Measurements from ENCODE around the gene SV2C. TPM values are rescaled to one million over a fixed set of nuclear protein-coding genes. Genes with fewer than 3 reads are reported as not detected.

SV2C gene
- total RNA-seq, 4 donors from 2014 or later = 0.05 to 0.11 TPM; not detected in 2

DNA sequence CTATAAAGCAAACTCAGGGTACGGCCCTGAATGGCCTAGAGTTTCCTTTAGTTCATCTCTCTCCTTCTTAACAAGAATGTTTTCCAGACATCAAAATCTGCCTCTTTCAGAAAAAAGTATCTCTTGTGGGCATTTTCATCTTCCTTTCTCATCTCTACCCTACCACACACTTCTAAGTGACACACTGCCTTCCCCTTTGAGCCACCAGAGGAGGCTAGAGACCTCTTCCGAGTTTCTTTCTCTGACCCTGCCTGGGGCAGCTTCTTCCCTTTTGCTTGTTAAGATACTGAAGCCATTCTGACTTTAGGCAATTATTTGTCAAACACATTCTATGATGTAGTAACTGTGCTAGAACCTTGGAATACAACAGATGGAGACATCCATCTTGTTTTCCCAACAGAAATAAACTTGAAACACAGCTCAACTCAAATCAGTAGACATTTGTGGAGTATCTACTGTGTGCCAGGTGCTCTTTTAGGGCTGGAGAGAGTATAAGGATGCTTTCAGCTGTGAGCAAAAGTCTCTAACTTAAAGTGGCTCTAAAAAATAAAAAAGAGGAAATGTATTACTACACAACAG lies 8.6 kb upstream of the SV2C start:
- Histone ChIP-seq H3K9me3 (no peaks in the 10 kb centered on the region), H3K27ac (no peak overlapping the region), H3K4me3 (replicated peaks in 1 of 3) (no peak overlapping the region), H3K27me3 (no peaks in the 10 kb centered on the region), H3K36me3 (no peaks in the 10 kb centered on the region), H3K4me1 (no peaks in the 10 kb centered on the region)
- DNase-seq = no peak
- intact Hi-C loops (cut with DNase I) = no loop called here
- TF ChIP-seq POLR2A (IDR thresholded peaks at IDR 0.05) = no peak
- TF ChIP-seq, protein P1, sequence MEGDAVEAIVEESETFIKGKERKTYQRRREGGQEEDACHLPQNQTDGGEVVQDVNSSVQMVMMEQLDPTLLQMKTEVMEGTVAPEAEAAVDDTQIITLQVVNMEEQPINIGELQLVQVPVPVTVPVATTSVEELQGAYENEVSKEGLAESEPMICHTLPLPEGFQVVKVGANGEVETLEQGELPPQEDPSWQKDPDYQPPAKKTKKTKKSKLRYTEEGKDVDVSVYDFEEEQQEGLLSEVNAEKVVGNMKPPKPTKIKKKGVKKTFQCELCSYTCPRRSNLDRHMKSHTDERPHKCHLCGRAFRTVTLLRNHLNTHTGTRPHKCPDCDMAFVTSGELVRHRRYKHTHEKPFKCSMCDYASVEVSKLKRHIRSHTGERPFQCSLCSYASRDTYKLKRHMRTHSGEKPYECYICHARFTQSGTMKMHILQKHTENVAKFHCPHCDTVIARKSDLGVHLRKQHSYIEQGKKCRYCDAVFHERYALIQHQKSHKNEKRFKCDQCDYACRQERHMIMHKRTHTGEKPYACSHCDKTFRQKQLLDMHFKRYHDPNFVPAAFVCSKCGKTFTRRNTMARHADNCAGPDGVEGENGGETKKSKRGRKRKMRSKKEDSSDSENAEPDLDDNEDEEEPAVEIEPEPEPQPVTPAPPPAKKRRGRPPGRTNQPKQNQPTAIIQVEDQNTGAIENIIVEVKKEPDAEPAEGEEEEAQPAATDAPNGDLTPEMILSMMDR (IDR thresholded peaks at IDR 0.05) = peak in 3 of 6 experiments; percentile 21 to 33 (median 28)
- WGBS, 2 donors = 45 to 59% methylated on average over 2 of the region's 2 CpGs

- TF ChIP-seq POLR2A (IDR thresholded peaks at IDR 0.05) = no peak
- Histone ChIP-seq H3K4me1 (peaks cover 13 to 32% of the 10 kb centered on the region in 2 donors), H3K36me3 (no peaks in the 10 kb centered on the region), H3K27ac (no peak overlapping the region), H3K27me3 (peaks cover 14% of the 10 kb centered on the region), H3K9me3 (no peaks in the 10 kb centered on the region), H3K4me3 (replicated peaks in 1 of 3) (no peak overlapping the region)
- no peak for DNase-seq
- intact Hi-C loops (cut with DNase I) = no loop called here
- WGBS, 2 donors = 2 to 3% methylated on average over 35 to 44 of the region's 45 CpGs
These were observed 1.1 kb upstream of the SV2C start for GRCh38 chr5:76081811-76082771.

DNA sequence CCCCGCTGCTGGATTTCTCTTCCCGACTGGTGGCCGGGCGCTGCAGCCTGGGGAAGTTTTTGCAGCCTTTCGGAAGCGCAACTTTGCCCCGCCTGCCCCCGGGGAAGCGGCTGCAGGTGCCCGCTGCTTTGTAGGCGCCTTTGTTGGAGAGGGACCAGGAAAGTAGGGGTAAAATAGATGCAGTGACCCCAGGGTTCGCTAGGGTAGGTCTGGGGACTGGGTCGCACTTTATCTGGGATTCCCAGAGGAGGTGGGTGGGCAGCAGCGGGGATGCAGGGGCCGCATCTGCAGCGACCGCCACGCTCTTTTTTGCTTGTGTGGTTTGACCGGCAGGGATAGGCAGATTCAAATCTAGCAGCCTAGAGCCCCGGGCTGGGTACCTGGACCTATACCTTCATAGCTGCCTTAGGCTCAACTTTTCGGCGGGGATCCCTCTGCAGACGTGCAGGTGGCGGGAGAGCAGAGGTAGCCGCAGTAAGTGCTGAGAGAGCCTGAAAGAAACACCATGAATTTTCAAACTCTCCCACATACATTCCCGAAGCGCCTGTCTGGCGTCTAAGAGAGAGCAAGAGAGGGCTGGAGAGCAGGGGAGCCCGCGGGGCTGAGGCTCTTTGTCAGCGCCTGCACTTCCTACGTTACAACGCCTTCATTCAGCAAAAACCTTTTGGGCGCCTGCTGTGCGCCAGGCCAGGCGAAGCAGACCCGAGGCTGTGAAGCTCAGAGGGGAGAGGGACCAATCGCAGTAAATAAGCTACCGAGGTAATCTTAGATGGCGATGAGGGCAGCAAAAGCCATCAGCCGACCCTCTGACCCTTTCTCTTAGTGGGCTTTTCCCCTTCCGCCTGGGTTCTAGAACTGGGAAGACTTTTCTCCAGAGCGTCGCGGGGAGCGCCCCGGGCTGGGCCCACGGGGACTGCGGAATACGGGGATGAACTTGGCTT lies 642 bp downstream of the SV2C start:
- TF ChIP-seq, protein P1 (IDR thresholded peaks at IDR 0.05) = no peak
- TF ChIP-seq POLR2A (IDR thresholded peaks at IDR 0.05) = no peak
- DNase-seq = no peak
- Histone ChIP-seq H3K4me3 (replicated peaks in 1 of 3) (peak overlapping the region in 1 of 3 donors; percentile 11), H3K9me3 (no peaks in the 10 kb centered on the region), H3K4me1 (peaks cover 13 to 32% of the 10 kb centered on the region in 2 donors), H3K36me3 (no peaks in the 10 kb centered on the region), H3K27ac (no peak overlapping the region), H3K27me3 (peaks cover 14% of the 10 kb centered on the region)
- 1 to 2% methylated on average over 35 to 37 of the region's 50 CpGs for WGBS, 2 donors
- intact Hi-C loops (cut with DNase I) = no loop called here

DNA sequence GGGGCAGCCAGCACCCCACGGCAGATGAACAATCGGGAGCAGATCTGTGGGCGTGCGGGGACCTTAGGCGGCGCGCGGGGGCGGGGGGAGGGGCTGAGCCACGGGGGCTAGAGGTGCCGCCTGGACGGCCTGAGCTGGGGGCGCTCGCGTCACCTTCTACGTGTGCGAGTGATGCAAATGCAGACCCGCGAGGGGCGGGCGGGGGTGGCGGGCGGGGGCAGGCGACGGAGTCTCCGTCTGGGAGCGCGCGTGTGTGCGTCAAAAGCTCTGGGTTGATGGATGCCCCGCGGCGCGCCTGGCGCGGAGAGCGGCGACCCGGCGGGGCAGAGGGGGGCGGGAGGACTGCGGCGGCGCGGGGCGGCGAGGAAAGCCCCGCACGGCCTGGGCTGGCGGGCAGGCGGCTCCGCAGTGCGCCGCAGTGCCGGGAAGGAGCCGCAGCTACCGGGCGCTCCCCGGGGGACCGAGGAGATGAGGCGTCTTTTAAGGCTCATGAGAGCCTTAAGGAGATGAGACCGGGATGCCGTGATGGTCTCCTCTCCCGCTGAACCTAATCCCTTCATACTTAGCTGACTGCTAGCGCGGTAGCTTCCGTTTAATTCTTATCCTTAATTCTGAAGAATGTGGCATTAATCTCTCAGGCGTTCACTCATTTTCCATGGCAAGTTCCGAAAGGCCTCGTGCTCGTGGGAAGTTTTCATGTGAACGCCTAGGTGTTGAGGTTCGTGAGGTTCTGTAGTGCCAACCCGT lies 1.5 kb downstream of the SV2C start:
- Histone ChIP-seq H3K4me3 (replicated peaks in 1 of 3) (no peak overlapping the region), H3K4me1 (peaks cover 13 to 32% of the 10 kb centered on the region in 2 donors), H3K9me3 (no peaks in the 10 kb centered on the region), H3K27me3 (peaks cover 14% of the 10 kb centered on the region), H3K36me3 (no peaks in the 10 kb centered on the region), H3K27ac (no peak overlapping the region)
- WGBS, 2 donors = 6% methylated on average over 12 to 20 of the region's 74 CpGs
- intact Hi-C loops (cut with DNase I) = no loop called here
- no peak for DNase-seq
- TF ChIP-seq POLR2A (IDR thresholded peaks at IDR 0.05) = no peak
- TF ChIP-seq, protein P1 (IDR thresholded peaks at IDR 0.05) = no peak

GRCh38 chr5:76085243-76085579 lies 2.0 kb downstream of the SV2C start:
- Histone ChIP-seq H3K4me1 (peaks cover 13 to 32% of the 10 kb centered on the region in 2 donors), H3K9me3 (no peaks in the 10 kb centered on the region), H3K36me3 (no peaks in the 10 kb centered on the region), H3K27ac (no peak overlapping the region), H3K27me3 (peaks cover 14% of the 10 kb centered on the region), H3K4me3 (replicated peaks in 1 of 3) (no peak overlapping the region)
- TF ChIP-seq, protein P1 (IDR thresholded peaks at IDR 0.05) = no peak
- TF ChIP-seq POLR2A (IDR thresholded peaks at IDR 0.05) = no peak
- 25 to 28% methylated on average over 7 of the region's 7 CpGs for WGBS, 2 donors
- DNase-seq = peak; percentile 43 to 49
- intact Hi-C loops (cut with DNase I) = no loop called here
